ENCODE results near the gene SLC52A3.
"Not testable (repeated sequence)": the region's sequence is repeated elsewhere in the genome, so short reads cannot be mapped to it uniquely, and the experiment has no call there.

Gene SLC52A3

DNA sequence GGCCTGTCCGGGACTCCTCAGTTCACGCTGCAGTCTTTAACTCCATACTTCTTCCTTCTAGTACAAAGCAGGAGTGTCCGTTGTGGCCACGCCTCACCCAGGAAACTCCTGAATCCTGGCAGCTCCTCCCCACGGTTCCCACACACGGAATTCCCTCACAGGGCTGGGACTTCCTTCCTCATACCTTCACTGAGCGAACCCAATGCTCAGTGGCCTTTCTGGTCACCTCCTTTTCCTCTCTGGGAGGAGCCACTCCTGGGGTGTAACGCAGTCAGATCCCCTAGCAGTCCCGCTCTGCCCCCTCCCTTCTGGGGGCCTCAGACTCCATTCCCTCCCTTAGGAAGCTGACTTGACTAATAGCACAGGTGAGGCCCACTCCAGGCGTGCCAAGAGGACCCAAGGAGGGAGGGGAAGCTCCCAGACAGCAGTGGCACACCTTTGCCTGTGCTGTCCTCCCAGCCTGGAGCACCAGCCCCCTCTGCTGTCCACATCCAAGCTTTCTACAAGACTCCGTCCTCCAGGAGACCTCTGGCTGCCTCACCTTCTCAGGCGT is at the start of gene SLC52A3:
Gene SLC52A3 (minus strand): TSS at position 75 of the 553 bp plus-strand sequence. CDS start 2,726 bp downstream, outside the sequence.
- DNase-seq (ENCODE audit: low read depth, low spot score) = peak; percentile 70

GRCh38 chr20:815914-816606 is 47.8 kb upstream of the SLC52A3 start:
- peak; percentile 86 for DNase-seq (ENCODE audit: low read depth, low spot score)

DNA sequence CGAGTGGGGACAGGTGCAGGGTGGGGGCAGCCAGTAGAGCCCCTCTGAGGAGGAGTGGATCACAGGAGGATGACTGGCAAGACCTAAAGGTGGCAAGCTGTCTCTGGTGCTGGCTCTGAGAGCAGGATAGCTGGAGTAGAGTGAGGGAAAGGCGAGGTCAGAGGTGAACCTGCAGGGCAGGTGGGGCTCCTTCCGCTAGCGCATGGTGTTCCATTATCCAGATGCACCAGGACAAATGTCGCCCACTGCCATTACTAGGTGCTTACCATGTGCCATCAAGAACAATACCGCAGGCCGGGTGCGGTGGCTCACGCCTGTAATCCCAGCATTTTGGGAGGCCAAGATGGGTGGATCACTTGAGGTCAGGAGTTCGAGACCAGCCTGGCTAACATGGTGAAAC is 46.9 kb upstream of the SLC52A3 start:
- no peak for DNase-seq (ENCODE audit: low read depth, low spot score)

DNA sequence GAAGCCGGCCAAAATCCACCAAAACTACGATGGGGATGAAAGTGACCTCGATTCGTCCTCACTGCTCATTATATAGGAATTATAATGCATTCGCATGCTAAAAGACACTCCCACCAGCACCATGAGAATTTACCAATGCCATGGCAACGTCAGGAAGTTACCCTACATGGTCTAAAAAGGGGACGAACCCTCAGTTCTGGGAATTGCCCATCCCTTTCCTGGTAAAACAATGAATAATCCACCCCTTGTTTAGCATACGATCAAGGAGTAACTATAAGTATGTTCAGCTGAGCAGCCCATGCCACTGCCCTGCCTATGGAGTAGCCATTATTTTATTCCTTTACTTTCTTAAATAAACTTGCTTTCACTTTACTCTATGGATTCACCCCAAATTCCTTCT is 45.1 kb upstream of the SLC52A3 start:
- no peak for DNase-seq (ENCODE audit: low read depth, low spot score)

- not testable (repeated sequence) for DNase-seq (ENCODE audit: low read depth, low spot score)
Observed at GRCh38 chr20:812435-812814, 44.1 kb upstream of the SLC52A3 start.

- DNase-seq (ENCODE audit: low read depth, low spot score) = peak; percentile 58
Observed at GRCh38 chr20:811776-812434, 43.6 kb upstream of the SLC52A3 start.

GRCh38 chr20:805713-806112 is 37.4 kb upstream of the SLC52A3 start:
- DNase-seq (ENCODE audit: low read depth, low spot score) = no peak

- DNase-seq (ENCODE audit: low read depth, low spot score) = no peak
Observed at GRCh38 chr20:801678-802077, 33.4 kb upstream of the SLC52A3 start.

DNA sequence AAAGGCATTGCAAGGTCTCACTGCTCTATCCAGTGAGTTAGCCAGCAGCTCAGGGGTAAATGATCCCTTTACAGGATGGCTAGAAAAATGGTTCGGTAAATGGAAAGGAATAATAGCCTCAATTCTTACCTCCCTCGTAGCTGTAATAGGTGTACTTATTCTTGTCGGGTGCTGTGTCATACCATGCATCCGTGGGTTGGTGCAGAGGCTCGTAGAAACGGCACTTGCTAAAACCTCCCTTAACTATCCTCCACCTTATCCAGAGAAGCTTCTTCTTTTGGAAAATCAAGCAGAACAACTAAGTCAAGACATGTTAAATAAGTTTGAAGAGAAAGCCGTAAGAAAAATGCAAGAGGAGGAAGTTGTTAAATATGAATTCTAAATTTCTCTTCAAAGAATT is 31.7 kb upstream of the SLC52A3 start:
- not testable (repeated sequence) for DNase-seq (ENCODE audit: low read depth, low spot score)

DNA sequence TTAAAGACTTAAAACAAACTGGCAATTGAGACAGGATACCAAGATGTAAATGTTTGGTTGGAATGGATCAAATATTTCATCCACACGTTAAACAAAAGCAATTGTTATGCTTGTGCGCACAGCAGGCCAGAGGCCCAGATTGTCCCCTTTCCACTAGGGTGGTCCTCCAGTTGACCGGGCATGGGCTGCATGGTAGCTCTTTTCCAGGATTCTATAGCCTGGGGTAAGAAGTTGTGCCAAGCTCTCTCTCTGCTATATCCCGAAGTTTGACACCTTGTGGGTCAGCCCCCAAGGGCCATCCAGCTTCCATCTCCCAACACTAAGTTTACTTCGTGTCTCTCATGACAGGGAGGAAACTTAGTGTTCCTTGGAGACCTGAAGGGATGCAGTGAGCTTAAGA is 30.4 kb upstream of the SLC52A3 start:
- not testable (repeated sequence) for DNase-seq (ENCODE audit: low read depth, low spot score)

DNA sequence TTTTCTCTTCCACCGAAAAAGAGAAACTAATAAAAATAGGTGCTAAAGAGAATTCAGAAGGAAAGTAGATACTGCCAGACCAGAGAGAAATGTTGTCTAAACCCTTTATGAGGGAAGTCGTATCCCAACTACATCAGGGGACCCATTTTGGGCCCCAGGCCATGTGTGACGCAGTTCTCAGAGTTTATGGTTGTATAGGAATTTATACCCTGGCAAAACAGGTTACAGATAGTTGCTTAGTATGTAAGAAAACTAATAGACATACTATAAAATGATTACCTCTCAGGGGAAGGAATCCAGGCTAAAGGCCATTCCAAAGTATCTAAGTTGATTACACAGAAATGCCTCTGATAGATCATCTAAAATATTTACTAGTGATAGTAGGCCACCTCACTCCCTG is 28.6 kb upstream of the SLC52A3 start:
- no peak for DNase-seq (ENCODE audit: low read depth, low spot score)

DNA sequence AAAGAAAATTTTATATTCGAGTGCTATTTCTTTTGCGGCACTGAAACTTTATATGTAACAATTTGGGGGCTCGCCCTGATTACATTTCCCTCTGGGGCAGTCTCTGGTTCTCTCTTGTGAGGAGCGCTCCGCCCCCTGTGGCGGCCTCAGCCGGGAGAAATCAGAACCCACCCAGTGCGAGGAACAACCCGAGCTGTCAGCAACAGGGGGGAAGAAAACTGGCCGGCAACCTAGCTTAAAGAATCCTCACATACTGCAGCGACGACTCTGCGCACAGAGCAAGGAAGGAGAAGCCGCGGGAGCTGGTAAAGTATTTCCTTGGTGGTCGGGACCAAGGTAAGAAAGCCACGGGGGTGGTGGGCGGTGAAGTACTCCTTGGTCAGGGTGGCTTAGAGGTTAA is 23.9 kb upstream of the SLC52A3 start:
- DNase-seq (ENCODE audit: low read depth, low spot score) = no peak

GRCh38 chr20:791056-791455 is 22.8 kb upstream of the SLC52A3 start:
- DNase-seq (ENCODE audit: low read depth, low spot score) = no peak

DNA sequence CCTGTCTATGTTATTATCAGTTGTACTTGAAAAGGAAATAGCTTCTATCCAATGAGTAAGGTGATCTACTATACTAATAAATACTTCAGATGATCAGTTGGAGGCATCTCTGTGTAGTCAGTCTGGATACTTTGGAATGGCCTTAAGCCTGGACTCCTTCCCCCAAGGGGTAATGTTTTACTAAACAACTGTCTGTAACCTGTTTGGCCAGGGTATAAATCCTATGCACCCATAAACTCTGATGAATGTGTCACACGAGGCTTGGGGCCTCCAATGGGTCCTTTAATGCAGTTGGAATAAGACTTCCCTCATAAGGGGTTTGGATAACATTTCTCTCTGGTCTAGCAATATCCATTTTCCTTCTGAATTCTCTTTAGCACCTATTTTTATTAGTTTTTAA is 19.5 kb upstream of the SLC52A3 start:
- no peak for DNase-seq (ENCODE audit: low read depth, low spot score)

DNA sequence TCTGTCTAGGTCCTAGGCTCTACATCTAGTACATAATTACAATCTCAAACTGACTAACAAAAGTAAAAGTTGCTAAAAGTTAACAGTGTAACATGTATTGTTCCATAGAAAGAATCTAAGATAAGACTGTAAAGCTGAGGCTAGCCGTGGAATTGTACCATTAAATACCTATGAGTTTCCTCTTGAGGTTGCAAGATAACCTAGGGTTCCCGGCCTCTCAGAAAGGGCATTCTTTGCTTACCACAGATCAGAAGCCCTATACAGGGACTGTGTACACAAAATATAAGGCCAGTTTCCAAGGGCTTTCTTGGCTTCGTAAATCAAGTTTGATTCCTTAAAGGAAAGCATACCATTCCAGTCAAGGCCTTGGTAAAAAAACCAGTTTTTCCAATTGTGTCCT is 11.5 kb upstream of the SLC52A3 start:
- DNase-seq (ENCODE audit: low read depth, low spot score) = no peak

- DNase-seq (ENCODE audit: low read depth, low spot score) = no peak
Observed at GRCh38 chr20:776165-776564, 7.9 kb upstream of the SLC52A3 start.

GRCh38 chr20:775679-776135 is 7.4 kb upstream of the SLC52A3 start:
- peak; percentile 77 for DNase-seq (ENCODE audit: low read depth, low spot score)

DNA sequence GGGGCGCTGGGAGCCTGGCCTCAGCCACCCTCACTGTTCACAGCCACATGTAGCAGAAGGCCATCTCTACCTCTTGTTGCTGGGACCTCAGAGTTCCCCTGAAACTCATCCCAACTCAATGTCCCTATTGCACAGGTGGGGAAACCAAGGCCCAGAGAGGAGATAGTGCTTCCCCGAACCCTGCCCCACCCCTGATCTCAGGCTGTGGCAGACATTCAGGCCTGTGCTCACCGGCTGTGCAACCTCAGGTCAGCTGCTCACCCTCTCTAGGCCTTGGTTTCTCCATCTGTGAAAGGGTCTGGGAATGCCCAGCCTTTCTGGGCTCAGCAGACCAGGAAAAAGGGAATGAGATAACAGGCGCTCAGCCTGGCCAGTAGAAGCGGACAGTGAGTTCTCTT is 6.4 kb upstream of the SLC52A3 start:
- DNase-seq (ENCODE audit: low read depth, low spot score) = no peak

GRCh38 chr20:774016-774659 is 5.8 kb upstream of the SLC52A3 start:
- DNase-seq (ENCODE audit: low read depth, low spot score) = no peak

GRCh38 chr20:772806-773205 is 4.5 kb upstream of the SLC52A3 start:
- DNase-seq (ENCODE audit: low read depth, low spot score) = no peak

- DNase-seq (ENCODE audit: low read depth, low spot score) = no peak
Observed at GRCh38 chr20:771741-772464, 3.6 kb upstream of the SLC52A3 start.

DNA sequence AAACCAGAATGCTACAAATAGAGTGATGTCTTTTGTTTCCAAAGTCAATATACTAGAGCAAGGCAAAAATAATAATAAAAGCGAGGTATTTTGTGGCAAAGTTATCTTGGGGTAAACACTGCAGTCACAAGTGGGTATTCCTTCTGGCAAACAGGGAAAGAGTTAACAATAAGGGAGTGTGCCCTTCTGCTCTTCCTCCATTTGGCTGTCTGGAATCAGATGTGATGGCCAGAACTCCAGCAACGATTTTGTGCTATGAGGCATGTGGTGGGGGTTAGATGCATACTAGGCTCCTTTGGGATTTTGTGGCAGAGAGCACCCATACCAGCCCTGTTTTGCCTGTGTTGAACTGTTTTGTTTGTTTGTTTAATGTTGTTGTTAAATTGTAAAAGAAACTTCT is 2.4 kb upstream of the SLC52A3 start:
- DNase-seq (ENCODE audit: low read depth, low spot score) = no peak
